K562 (cell line): ENCODE results near the gene CRABP2. TPM values are rescaled to one million over a fixed set of nuclear protein-coding genes. Genes with fewer than 3 reads are reported as not detected.
A peak's percentile ranks its signal among the peaks of the same experiment; 100 is the strongest.

Source experiments
- BHLHE40 ChIP-seq: IDR thresholded peaks from 2 replicates; pipeline ENCODE4 v1.6.1; 2011; ENCODE audit warnings: low read length, improper control_type of control experiment
- CHAMP1 ChIP-seq: fragments of 450-650 bp; IDR thresholded peaks from 2 replicates; pipeline ENCODE4 v1.6.1; 2016; ENCODE audit warnings: mild to moderate bottlenecking
- GATAD2B ChIP-seq: fragments of 450-650 bp; IDR thresholded peaks from 2 replicates; pipeline ENCODE4 v1.6.1; 2017; ENCODE audit warnings: mild to moderate bottlenecking, borderline replicate concordance
- HES1 ChIP-seq: fragments of 450-650 bp; IDR thresholded peaks from 2 replicates; pipeline ENCODE4 v1.6.1; 2016; ENCODE audit warnings: low read depth, mild to moderate bottlenecking, moderate library complexity
- NELFE ChIP-seq: IDR thresholded peaks from 2 replicates; pipeline ENCODE4 v1.6.1; 2011; ENCODE audit warnings: mild to moderate bottlenecking; ENCODE audit not compliant: insufficient read depth, insufficient read length
- NFYB ChIP-seq: IDR thresholded peaks from 2 replicates; pipeline ENCODE4 v1.6.1; 2011; ENCODE audit warnings: mild to moderate bottlenecking, moderate library complexity; ENCODE audit not compliant: insufficient read length; ENCODE audit errors: extremely low read depth
- SMARCC2 ChIP-seq: fragments of 450-650 bp; IDR thresholded peaks from 2 replicates; pipeline ENCODE4 v1.6.1; 2017; ENCODE audit warnings: antibody characterized with exemption, moderate library complexity, mild to moderate bottlenecking, low read depth
- TFAP4 ChIP-seq: sonication (generic); formaldehyde crosslinking; IDR thresholded peaks from 2 replicates; pipeline ENCODE4 v1.8.0; 2022; ENCODE audit warnings: missing genetic modification reagents, mild to moderate bottlenecking, moderate library complexity, borderline replicate concordance
- TOE1 ChIP-seq, 2 experiments: fragments of 450-650 bp in 1 of 2; sonication (generic) in 1 of 2; formaldehyde crosslinking in 1 of 2; IDR thresholded peaks; 2 replicates each; pipeline versions ENCODE4 v1.7.1 to v1.8.0; 2016 to 2022; ENCODE audit warnings: borderline replicate concordance in 2 of 2, mild to moderate bottlenecking in 2 of 2, antibody characterized with exemption in 1 of 2, inconsistent platforms in 1 of 2, low read depth in 1 of 2, missing genetic modification reagents in 1 of 2, moderate library complexity in 1 of 2
- VEZF1 ChIP-seq: fragments of 200-800 bp; sonication (Bioruptor generic); IDR thresholded peaks from 2 replicates; pipeline ENCODE4 v1.6.1; 2017; ENCODE audit warnings: missing genetic modification characterization, missing compliant biosample characterization
- ZBTB8A ChIP-seq: fragments of 450-650 bp; IDR thresholded peaks from 2 replicates; pipeline ENCODE4 v1.6.1; 2018; ENCODE audit warnings: mild to moderate bottlenecking, moderate library complexity; ENCODE audit not compliant: partially characterized antibody
- ZFP91 ChIP-seq: sonication (generic); formaldehyde crosslinking; IDR thresholded peaks from 2 replicates; pipeline ENCODE4 v1.8.0; 2022; ENCODE audit warnings: mild to moderate bottlenecking, missing genetic modification reagents
- ZMIZ1 ChIP-seq, 2 experiments: fragments of 150-350 bp in 1 of 2; IDR thresholded peaks; 2 replicates each; pipeline ENCODE4 v1.6.1; 2012 to 2016; ENCODE audit warnings: low read depth in 2 of 2, low read length in 2 of 2, mild to moderate bottlenecking in 1 of 2, moderate library complexity in 1 of 2
- ZNF143 ChIP-seq: sonication (generic); formaldehyde crosslinking; IDR thresholded peaks from 2 replicates; pipeline ENCODE4 v1.9.0; 2022; ENCODE audit warnings: mild to moderate bottlenecking, missing genetic modification reagents
- ZNF347 ChIP-seq: fragments of 450-650 bp; formaldehyde crosslinking; IDR thresholded peaks from 2 replicates; pipeline ENCODE4 v1.4.0; 2020; ENCODE audit warnings: low read depth, mild to moderate bottlenecking, moderate library complexity
- polyA plus RNA-seq, 8 experiments: library from polyadenylated mRNA; depleted of rRNA in 4 of 8; stranded (reverse) in 5 of 8; unstranded in 3 of 8; fragments of >200 nt; fragmentation: Nextera tagmentation in 2 of 8; fragmentation: Illumina TruSeq in 1 of 8; extraction: Ambion mirVana in 2 of 8; extraction: Trizol in 1 of 8; gene quantifications; 2 replicates each; pipeline versions ENCODE4 v1.2.1 to v1.2.3, GENCODE V29; 2011 to 2014; ENCODE audit warnings: inconsistent platforms in 1 of 8, missing spikeins in 1 of 8
- total RNA-seq, 7 experiments: library from RNA; depleted of rRNA in 6 of 7; stranded (reverse); fragments of >200 nt in 6 of 7; fragmentation: Illumina TruSeq in 2 of 7; extraction: Trizol in 2 of 7; gene quantifications; 2 replicates each; pipeline versions ENCODE4 v1.2.1 to v1.2.3, GENCODE V29; 2011 to 2021; ENCODE audit warnings: low replicate concordance in 1 of 7

Gene CRABP2
- total and polyA plus RNA-seq, 9 of the 15 experiments (the other 6 are each of a cell fraction or from before 2014, with no cell fraction given) = 0.30 to 2.5 (median 0.82) TPM

GRCh38 chr1:156725683-156726280 lies 20.4 kb upstream of the CRABP2 start (continued):
- TF ChIP-seq CHAMP1 = no peak
- 0 out of 2 replicates have a peak, but pooled peaks have one; percentile 6 for TF ChIP-seq BHLHE40
- TF ChIP-seq SMARCC2 = no peak
- no peak for TF ChIP-seq NELFE
- no peak for TF ChIP-seq ZNF347 (CRISPR knock-in tag)
- TF ChIP-seq ZBTB8A = no peak
- no peak for TF ChIP-seq GATAD2B
- no peak for TF ChIP-seq HES1
- TF ChIP-seq ZNF143 = peak; percentile 68
- no peak for TF ChIP-seq ZFP91
- TF ChIP-seq TOE1 (IDR thresholded peaks at IDR 0.05; ENCODE audit: borderline replicate concordance) = no peak
- no peak; the same call in 1 of the 2 replicates for TF ChIP-seq TOE1 (CRISPR knock-in tag; IDR thresholded peaks at IDR 0.05; ENCODE audit: borderline replicate concordance, low read depth)
- peak; percentile 85 for TF ChIP-seq TFAP4 (CRISPR knock-in tag)
- TF ChIP-seq NFYB = no peak
- TF ChIP-seq ZMIZ1 (IDR thresholded peaks at IDR 0.05; ENCODE audit: low read depth in 2 of 2, low read length in 2 of 2) = 0 out of 4 replicates have a peak, but pooled peaks of 1 of the 2 experiments have one; percentile 36
- peak; percentile 68 for TF ChIP-seq VEZF1 (CRISPR knock-in tag)
